Islet of Langerhans (tissue), 1 donor: ENCODE data around the gene TTC23L.

Source experiments
- FAIRE-seq: peaks from one replicate; lab custom pipeline; 2011; peaks lifted over from hg19 to GRCh38; lab: Jason Lieb, UNC

TTC23L gene

GRCh38 chr5:34870382-34870781, 31.4 kb downstream of the TTC23L start:
- FAIRE-seq = no peak

GRCh38 chr5:34876275-34876674, 37.3 kb downstream of the TTC23L start:
- FAIRE-seq = no peak

GRCh38 chr5:34881246-34881645, 42.3 kb downstream of the TTC23L start:
- FAIRE-seq = no peak

DNA sequence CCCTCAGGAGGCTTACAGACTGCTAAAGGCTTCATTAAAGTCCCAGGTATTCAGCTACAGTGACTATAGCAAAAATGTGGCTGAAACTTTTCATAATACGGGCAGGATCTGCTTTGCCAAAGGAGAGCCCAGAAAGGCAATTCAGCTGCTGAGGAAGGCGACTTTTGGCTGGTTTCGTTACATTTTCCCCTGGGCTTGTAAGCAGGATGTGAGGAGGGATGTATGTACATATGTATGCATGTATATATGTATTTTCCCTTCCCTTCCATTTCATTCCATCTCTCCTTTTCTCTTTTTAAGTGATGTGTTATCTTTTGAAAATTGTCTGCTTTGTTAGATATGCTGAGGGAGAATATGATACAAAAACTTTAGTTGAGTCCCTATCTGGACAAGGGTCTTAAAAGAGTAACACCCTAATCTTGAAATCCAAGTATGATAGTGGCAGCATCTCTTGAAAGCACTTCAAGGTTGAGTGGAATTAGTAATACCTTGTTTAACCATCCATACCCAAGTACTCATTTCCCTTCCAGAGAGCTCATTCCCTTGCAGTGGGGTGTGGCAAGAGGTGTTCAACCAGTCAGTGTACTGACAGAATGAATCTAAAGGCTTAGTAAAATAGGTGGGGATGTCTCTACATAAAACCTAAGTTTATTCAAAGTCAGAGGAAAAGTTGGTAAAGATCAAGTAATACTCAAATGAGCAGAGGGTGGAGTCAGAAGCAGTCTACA, 47.6 kb downstream of the TTC23L start:
- FAIRE-seq = no peak

- FAIRE-seq = no peak
These were observed 50.4 kb downstream of the TTC23L start for GRCh38 chr5:34889394-34889793.

GRCh38 chr5:34891981-34892380, 53.0 kb downstream of the TTC23L start:
- FAIRE-seq = no peak

- no peak for FAIRE-seq
These were observed 53.5 kb downstream of the TTC23L start for GRCh38 chr5:34892414-34892813.

DNA sequence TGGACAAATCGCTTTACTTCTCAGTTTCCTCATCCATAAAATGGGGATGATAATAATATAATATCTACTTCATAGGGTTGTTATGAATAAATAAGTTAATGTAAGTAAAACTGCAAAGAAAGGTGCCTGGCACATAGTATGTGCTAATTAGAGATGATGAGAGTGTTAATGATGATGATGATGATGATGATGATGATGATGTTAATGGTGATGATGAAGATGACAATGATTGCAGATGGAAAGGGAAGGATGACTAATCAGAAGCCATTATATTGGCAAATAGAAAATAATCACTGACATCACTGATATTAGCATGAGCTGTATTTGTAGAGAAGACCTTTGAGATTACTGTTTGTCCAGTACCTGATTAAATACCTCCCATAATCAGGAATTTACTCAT, 55.8 kb downstream of the TTC23L start:
- no peak for FAIRE-seq

DNA sequence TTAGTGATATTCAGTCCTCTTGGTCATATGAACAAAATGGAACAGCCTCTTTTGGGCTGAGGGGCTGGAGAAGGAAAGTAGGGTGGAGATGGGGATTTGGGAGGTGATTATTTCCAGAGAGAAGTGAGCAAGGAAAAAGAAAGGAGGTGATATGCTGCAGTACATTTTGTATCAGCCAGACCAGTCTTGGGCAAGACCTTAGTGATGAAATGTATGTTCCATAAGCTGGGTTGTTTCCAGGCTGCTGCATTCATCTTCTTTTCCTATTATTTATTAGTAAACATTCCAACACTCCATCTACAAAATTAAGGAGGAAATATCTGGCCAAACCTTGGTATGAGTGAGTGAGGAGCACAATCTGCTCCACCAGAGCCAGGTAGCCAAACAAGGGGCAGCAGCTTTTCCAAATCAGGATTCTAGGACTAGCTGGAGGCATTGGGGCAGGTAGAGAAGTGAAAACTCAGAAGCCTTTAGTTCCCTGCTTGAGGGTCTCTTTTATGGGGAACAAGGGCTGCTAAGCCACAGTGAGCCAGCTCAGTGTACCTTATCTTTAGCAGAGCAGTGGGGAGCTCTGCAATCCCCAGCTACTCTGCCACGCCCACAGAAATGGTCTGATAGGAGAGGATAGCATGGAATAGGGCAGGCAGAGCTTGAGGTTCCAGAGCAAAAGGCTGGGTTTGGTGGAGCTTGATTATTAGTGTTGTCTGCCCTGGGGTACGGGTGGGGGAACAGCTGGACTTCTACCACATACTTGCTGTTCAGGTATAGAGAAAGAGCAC, 56.9 kb downstream of the TTC23L start:
- no peak for FAIRE-seq

DNA sequence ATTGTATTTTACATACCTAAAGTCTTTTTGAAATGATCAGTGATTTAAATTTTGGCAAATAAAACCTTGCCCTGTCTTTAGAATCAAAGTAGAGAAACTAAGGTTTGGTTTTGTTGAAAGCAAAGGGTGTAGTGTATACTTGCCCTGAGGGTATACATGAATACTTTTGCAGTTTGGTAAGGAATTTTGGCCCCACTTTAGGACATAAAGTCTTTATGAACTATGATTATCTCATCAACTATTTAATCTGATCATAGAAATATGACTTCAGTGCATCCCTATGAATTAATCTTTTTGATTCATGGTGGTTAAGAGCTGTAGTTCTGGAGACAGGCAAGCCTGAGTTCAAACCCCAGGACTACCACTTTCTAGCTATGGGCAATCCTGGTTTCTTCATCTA, 58.7 kb downstream of the TTC23L start:
- no peak for FAIRE-seq

DNA sequence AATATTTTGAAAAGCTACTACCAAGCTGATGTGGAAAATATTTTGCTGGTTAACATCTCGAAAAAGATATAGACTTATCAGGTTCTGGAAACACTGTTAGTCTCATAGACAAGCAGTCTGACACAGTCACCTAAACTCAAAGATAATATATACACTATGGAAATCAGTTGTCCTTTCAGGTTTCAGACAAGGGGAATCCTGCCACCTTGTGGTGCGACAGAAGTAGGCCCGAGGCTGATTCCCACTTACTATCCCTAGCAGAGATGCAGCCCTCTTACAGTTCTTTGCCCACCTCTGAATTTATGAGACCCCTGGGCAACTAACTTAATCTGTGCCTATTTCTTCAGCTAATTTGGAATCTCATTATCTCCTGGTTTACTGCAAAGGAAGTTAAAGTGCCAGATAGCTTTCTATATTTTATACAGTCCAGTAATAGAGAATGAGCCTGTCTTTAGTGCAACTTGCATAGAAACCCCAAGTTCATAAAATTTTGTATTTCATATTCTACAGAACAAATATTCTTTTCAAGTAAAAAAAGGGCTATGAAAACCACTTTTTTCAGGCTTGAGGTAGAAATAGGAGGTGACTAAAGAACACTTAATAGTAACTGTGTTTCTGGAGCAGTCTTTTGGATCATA, 59.4 kb downstream of the TTC23L start:
- FAIRE-seq = peak; percentile 97

DNA sequence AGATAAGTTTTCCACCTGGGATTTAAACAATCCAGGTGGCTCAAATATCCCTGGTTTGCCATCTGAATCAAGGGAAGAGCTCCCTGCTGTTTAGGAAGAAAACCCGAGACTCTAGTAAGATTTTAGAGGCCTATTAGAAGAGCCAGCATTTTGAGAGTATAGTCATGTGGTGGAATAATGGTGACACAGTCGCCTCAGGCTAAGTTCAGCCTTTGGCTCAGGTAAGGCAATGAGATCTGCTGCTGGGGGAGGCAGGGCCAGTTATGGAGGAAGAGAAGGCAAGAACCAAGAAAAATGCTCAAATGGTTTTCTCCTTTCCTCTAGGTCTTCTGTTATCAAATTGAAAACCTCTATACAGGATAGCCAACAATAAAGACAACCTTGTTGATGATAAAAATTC, 60.1 kb downstream of the TTC23L start:
- FAIRE-seq = no peak

DNA sequence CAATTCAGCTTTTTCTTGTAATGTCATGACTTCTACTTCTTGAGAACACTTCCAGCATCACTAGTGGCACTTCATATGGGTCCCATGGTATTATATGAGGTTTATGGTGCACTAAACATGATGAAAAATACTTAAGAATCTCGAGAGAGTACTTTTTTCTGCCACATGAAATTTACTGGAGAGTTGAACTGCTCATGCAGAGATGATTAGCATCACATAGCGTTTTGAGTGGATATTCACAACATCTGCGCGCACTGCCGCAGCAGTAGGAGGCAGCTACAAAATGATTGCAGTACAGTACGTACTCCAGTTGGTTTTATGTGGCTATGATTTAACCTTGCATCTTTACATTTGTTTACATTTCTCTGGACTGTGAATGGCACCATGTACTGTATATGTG, 61.7 kb downstream of the TTC23L start:
- no peak for FAIRE-seq

DNA sequence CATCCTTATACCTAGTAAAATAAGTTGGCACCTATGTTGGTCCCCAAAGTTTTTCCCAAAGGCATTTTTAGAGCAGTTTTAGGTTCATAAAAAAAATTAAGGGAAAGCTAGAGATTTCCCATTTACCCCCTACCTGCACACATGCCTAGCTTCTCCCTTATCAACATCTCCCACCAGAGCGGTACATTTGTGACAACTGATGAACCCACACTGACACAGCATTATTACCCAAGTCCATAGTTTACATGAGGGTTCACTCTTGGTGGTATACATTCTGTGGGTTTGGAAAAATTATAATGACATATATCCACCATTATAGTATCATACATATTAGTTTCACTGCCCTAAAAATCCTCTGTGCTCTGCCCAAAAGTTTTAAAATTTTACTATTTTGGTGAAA, 64.3 kb downstream of the TTC23L start:
- no peak for FAIRE-seq

GRCh38 chr5:34905564-34905963, 66.6 kb downstream of the TTC23L start:
- no peak for FAIRE-seq

DNA sequence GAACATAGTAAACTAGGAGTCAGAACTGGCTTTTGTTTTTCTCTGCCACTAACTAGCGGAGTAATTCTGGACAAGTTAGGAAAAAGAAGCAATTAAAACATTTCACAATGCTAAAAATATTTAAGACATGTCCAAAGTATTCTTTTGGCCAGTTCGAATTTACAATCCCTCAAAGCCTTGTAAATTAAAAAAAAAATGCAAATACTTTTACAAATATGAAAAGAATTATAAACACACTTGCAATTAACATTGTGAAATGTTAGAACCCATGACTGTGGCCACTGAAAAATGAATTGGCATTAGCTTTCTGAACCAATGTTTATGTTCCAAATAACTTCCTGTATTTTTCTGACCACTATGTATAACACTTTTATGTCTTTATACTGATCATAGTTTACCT, 74.1 kb downstream of the TTC23L start:
- no peak for FAIRE-seq

DNA sequence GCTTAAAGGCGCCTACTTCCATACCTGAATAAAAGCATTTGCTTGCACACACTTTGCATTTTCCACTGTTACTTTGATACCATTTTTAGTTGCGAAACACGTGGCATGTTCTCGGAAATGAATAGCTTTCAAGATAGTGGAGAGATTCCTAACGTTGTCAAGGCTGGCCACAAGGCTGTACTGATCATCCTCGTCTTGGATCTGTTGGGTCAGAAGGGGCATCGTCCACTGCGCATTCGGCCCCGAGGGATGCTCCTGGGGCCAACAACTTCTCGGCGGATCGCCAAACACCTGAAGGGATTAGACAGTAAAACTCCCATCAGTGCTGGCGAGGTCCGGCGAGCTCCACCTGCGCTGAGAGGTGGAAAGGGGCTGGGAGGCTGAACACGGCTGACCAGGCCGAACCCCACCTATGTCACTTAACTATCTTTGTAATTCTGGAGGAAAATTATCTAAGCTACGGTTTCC, 75.7 kb downstream of the TTC23L start:
- FAIRE-seq = no peak

DNA sequence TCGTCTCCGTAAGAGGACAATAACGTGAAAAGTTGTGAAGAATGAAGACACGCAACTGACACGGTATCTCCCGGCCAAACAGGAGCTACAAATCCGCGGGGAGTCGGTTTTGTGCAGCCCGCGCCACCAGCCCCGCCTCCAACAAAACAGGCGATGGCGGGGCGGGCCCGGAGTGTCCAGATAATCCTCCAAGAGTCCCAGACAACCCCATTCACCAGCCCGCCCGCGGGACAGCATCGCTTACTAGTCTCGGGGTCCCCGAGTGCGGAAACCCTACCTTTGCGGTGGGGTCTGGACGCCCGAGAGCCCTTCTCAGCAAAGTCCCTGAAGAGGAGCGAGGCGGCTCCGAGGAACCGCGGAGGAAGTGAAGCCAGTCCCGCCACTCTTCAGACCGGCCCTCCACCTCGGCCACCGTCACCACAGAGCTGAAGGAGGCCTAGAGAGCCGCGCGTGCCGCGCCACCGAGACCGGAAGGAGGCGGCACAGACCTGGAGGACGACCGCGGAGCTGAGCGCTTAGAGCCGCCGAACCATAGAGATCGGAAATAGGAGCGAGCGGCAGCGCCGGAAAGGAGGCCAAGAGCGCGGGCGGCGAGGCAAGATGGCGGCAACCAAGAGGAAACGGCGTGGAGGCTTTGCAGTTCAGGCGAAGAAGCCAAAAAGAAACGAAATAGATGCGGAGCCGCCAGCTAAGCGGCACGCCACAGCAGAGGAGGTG, 76.3 kb downstream of the TTC23L start, which contains the start of the genes BRIX1 and RAD1:
BRIX1 (plus strand) TSS at position 573 of the 717 bp plus-strand sequence; CDS start at position 601, 28 bp downstream.
RAD1 (minus strand) TSS at position 366 of the 717 bp plus-strand sequence. CDS start 612 bp downstream, outside the sequence.
- no peak for FAIRE-seq

- no peak for FAIRE-seq
These were observed 76.9 kb downstream of the TTC23L start for GRCh38 chr5:34915856-34916192.

DNA sequence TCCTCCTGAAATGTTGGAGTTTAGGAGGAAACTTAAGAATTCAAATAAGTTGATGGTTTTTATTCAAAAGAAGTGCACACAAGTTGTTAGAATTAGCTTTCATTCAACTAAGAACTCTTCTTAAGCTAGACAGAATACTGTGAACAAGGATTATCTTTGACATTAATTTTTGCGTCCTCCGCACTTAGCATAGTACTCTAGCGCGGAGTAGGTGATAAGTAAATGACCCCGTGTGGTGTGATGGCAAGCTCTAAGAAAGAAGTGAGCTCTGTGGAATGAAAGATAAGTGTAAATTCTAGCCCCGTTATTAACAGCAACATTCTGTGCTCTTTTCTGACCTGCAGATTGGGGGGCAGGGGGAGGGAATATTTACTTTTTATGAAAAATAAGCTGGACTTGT, 77.6 kb downstream of the TTC23L start:
- no peak for FAIRE-seq

GRCh38 chr5:34918025-34918424, 79.1 kb downstream of the TTC23L start:
- FAIRE-seq = no peak

GRCh38 chr5:34919077-34919476, 80.1 kb downstream of the TTC23L start:
- no peak for FAIRE-seq
